NCI-H82 (cell line): Measurements from ENCODE around the gene NCOA1.
"Not testable (repeated sequence)": the region's sequence is repeated elsewhere in the genome, so short reads cannot be mapped to it uniquely, and the experiment has no call there.

ENCODE experiments used
- DNase-seq: peaks from one replicate; lab custom pipeline; 2025; lab: John Stamatoyannopoulos, UW

The NCOA1 gene

DNA sequence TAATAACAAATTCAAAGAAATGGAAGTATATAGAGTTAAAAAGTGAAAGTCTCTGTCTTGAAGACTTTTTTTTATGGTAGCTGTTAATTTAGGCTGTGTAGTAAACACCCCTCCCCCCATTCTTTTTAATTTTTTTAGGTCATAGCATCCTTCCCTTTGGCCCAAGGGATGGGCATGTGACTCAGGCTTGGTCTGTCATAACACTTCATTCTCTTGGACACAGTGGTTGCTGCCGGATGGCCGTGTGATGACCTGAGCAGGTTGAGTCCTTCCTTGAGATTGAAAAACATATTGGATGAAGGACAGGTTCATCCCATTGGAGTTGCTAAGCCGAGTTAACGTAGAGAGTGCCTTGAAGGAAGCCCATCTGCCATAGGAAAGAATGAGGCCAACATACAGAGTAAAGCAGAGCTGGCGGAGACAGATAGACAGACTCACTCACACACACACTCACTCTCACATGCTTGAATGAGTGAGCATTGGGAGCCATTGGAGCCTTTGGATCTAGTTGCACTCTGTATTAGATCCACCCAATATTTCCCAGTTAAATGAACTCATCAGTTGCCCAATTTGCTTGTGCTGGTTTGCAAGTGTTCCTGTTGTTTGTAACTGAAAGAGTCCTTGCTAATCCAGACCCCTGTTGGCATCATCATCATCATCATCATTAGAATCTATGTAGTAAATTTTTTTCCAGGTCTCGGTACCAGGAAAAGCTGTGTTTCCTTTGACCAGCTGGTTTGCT is 14.7 kb downstream of the NCOA1 start:
- peak; percentile 39 for DNase-seq

DNA sequence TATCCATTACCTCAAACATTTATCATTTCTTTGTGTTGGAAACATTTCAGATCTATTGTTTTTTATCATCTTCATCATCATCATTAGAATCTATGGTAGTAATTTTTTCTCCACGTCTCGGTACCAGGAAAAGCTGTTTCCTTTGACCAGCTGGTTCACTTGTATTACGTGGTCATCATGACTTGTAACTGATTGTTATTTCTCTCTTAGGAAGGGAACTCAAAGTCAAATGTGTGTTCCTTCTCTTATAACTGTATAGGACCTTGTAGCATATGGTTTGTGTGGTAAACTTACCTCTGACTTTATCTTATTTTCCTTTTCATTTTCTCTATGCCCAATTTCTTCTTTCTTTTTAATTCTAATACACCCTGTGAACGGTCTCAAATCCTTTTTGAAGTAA is 16.5 kb downstream of the NCOA1 start:
- no peak for DNase-seq

DNA sequence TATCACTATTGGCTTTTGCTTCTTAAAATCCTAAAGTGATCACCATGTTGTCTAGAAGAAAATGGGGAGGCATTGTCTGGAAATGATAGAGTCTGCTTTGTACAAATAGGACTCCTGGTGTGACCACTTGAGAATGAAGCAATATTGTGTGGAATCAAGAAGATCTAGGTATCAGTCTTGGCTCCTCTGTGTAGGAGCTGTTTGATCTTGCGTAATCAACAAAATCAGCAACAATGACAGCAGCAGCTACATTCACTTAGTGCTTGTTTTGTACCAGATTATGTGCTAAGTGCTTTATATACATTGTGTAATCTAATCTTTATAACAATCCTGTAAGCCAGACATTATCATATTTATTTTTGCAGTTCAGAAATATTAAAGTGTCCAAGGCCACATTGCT is 17.8 kb downstream of the NCOA1 start:
- DNase-seq, result no peak

DNA sequence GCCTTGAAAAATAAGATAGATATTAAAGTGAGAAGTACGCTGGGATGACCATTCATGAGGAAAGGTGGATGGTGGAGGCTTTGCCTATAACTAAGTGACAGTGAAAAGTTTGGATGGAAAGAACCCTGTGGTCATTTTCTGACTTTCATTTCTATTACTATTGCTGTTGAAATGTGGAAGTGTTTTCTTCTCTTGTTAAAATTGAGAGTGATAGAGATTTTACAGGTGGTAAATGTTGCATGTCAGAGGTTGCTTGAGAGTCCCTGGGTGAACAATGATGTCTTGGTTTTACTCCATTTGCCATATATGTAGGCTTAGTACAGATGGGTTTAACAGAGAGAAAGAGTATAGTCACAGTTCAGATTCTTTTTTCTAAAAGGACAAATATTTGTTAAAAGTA is 18.4 kb downstream of the NCOA1 start:
- DNase-seq, result no peak

DNA sequence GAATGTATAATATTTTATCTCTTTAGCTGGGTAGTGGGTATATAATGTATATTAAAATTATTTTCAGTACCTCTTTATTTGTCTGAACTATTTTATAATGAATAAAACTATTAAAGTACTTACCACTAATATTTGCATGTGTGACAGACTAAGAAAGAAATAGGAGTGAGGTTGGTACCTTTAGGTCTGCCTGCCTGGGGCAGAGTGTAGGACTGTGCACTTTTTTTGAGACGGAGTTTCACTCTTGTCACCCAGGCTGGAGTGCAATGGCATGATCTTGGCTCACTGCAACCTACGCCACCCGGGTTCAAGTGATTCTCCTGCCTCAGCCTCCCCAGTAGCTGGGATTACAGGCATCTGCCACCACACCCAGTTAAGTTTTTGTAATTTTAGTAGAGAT is 18.8 kb downstream of the NCOA1 start:
- DNase-seq, result no peak

- no peak for DNase-seq
These were observed 19.7 kb downstream of the NCOA1 start for GRCh38 chr2:24510771-24511170.

DNA sequence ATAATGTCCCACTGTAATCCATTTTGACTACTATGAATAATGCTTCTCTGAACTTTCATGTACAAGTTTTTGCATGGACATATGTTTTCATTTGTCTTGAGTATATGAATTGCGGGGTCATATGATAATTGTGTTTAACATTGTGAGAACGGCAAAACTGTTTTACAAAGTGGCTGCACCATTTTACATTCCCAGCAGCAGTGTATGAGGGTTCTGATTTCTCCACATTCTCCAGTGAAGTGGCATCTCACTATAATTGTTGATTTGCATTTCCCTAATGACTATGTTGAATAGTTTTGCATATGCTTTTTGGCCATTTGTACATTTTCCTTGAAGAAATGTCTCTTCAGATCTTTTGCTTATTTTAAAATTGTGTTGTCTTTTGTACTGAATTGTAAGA is 20.1 kb downstream of the NCOA1 start:
- DNase-seq, result no peak

- DNase-seq, result no peak
These were observed 20.8 kb downstream of the NCOA1 start for GRCh38 chr2:24511894-24512293.

GRCh38 chr2:24512404-24512803 is 21.4 kb downstream of the NCOA1 start:
- no peak for DNase-seq

DNA sequence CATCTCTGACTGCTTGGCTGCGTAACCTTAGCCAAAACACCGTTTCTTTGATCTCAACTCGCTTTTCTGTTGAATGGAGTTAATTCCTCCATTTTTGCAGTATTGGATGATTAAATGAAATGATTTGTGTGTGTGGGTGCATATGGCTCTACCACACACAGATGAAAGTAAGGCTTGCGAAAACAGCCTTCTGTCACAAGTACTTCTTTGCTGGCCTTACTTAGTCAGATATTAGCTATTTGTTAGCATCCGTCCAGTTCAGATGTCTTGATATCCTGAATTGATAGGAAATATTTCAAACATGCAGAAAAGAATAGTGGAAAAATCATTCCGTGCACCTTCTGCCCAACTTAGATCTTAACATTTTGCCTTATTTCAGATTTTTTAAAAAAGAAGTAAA is 21.8 kb downstream of the NCOA1 start:
- DNase-seq, result no peak

DNA sequence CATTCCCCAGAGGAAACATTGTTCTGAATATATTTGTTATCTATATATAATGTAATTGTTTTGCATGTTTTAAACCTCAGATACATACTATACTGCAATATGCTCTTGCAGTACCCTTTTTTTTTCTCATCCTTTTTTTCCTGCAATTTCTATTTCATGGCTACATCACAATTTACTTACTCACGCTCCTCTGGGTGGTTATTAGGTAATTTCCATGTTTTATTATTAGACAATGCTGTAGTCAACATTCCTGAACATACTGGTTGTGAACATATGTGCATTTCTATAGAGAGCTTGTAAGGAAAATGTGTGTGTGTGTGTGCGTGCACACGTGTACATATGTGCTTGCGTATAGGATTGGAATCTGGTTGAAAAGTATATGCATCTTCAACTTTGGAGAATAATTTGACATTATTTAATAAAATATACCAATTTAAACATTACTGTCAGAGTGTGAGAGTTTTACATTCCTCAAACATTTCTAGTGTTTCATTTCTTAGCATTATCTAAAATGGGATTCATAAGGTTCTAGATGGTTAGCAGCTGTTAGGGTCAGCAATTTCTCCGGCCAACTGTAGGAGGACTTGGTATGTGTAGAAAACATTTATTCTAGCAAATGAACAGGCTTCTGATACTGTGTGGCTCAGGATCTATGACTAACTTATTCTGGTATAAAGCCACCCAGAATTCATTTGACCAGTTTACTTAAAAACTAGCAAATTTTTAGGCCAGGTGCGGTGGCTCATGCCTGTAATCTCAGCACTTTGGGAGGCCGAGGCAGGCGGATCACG is 22.4 kb downstream of the NCOA1 start:
- DNase-seq, result no peak

GRCh38 chr2:24514820-24515219 is 23.8 kb downstream of the NCOA1 start:
- DNase-seq, result no peak

DNA sequence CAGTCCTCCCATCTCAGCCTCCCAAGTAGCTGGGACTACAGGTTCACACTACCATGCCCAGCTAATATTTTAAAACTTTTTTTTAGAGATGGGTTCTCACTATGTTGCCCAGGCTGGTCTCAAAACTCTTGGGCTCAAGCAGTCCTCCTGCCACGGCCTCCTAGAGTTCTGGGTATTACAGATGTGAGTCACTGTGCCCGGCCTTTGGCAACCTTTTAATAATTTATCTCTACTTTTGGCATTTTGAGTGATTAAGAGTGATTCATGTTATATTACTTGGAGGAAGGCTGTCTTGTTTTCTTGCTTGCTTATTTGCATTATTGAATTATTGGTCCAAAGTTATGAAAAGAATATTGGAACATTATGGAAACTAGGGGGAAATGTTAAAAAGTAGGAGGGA is 24.3 kb downstream of the NCOA1 start:
- no peak for DNase-seq

DNA sequence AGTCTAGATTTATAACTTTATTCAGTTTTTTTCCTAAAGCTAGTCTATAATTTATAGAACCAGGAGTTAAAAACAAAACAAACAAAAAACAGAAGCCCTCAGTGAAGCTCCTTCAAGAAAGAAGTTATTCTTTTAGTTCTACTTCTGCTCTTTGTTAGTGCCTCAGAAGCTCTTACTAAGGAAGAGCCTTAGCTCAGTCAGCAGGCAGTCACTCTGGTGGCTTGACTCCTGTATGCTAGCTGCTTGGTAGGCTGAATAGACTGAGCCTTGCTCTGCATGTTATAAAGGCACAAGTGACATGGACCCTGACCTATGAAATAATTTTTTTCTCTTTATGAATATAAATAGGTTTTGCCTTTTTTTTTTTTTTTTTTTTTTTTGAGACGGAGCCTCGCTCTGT is 24.8 kb downstream of the NCOA1 start:
- peak; percentile 12 for DNase-seq

- DNase-seq, result no peak
These were observed 26.2 kb downstream of the NCOA1 start for GRCh38 chr2:24517247-24517646.

DNA sequence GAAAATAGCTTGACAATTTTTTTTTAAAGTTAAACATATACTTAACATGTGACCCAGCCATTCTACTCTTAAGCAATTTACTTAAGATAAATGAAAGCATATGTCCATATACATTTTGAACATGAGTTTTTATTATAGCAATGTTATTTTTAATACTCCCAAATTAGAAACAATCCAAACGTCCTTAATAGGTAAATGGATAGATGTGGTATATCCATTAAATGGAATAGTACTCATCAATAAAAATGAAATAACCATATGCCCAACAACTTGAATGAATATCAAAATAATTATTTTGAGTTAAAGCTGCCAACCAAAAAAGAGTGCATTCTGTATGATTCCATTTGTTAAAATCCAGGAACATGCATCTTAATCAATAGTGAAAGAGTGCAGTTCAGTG is 29.1 kb downstream of the NCOA1 start:
- no peak for DNase-seq

GRCh38 chr2:24521162-24521857 is 30.3 kb downstream of the NCOA1 start:
- DNase-seq, result no peak

DNA sequence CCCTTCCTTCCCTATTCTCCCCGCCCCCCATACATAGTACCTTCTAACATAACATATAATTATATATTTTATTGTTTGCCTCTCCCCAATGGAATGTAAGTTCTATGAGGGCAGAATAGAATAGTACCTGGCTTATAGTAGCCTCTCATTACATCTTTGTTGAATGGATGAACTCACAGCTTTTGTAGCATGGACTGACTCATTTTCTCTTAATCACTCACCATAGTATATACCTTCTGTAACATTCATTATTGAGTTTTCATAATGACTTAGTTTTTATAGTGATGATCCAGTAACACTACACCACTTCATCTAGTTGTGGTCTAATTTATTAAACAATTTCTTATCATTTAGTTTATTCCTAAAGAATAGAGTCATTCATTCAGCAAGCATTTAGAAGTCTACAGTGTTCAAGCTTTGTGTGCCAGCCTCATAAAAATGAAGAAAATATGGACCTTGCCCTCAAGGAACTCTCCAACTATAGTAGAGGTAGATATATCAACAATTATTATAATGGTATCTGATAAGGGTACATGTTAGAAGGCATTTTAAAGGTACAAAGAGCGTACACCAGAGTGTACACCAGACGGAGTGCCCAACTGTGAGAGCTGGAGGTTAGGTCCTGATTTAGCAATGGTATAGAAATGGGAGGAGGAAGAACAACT is 31.1 kb downstream of the NCOA1 start:
- no peak for DNase-seq

DNA sequence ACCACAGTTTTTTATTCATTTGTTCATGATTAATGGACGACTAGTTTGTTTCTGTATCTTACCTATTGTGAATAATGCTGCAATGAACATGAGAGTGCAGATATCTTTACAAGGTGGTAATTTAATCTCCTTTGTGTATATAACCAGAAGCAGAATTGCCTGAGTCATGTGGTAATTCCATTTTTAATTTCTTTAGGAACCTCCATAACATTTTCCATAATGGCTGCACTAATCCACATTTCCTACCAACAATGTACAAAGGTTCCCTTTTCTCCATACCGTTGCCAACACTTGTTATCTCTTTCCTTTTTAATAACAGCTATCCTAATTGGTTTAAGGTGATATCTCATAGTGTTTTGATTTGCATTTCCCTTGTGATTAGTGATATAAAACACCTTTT is 36.5 kb downstream of the NCOA1 start:
- no peak for DNase-seq

GRCh38 chr2:24530796-24531195 is 39.7 kb downstream of the NCOA1 start:
- no peak for DNase-seq

DNA sequence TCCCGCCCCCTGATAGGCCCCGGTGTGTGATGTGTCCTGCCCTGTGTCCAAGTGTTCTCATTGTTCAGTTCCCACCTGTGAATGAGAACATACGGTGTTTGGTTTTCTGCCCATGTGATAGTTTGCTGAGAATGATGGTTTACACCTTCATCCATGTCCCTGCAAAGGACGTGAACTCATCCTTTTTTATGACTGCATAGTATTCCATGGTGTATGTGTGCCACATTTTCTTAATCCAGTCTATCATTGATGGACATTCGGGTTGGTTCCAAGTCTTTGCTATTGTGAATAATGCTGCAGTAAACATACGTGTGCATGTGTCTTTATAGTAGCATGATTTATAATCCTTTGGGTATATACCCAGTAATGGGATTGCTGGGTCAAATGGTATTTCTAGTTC is 40.6 kb downstream of the NCOA1 start:
- DNase-seq, result not testable (repeated sequence)

GRCh38 chr2:24532057-24532456 is 41.0 kb downstream of the NCOA1 start:
- not testable (repeated sequence) for DNase-seq
